ENCODE measurements around the gene CPEB3.

Gene CPEB3

GRCh38 chr10:92164036-92164696, 126.7 kb downstream of the CPEB3 start:
- Histone ChIP-seq H4K20me1 (ENCODE audit: insufficient read depth, low read length) (no peaks in the 10 kb centered on the region), H2AFZ (ENCODE audit: low read length) (no peak overlapping the region), H3K27me3 (ENCODE audit: insufficient read depth, low read length) (no peaks in the 10 kb centered on the region), H3F3A (ENCODE audit: insufficient read depth, low read length) (no peaks in the 10 kb centered on the region), H3K36me3 (ENCODE audit: insufficient read depth, low read length) (peaks cover 11% of the 10 kb centered on the region), H3K27ac (ENCODE audit: low read depth, low read length, poor library complexity, severe bottlenecking) (no peak overlapping the region), H3K9me3 (ENCODE audit: low read length) (no peaks in the 10 kb centered on the region), H3K4me1 (ENCODE audit: insufficient read depth, low read length, severe bottlenecking) (no peaks in the 10 kb centered on the region), H3K4me3 (ENCODE audit: low read depth, low read length, poor library complexity, severe bottlenecking) (no peak overlapping the region), H3K9me2 (ENCODE audit: low read depth, low read length) (no peaks in the 10 kb centered on the region), H3K4me2 (ENCODE audit: low read length) (no peak overlapping the region), H3K79me2 (ENCODE audit: insufficient read depth, low read length) (no peaks in the 10 kb centered on the region), H3K9ac (ENCODE audit: low read length) (no peak overlapping the region)
- TF ChIP-seq EZH2 (IDR thresholded peaks at IDR 0.05; ENCODE audit: borderline replicate concordance, low read length): no peak
- TF ChIP-seq CTCF (IDR thresholded peaks at IDR 0.05; ENCODE audit: low read length): no peak

- Histone ChIP-seq H3K4me1 (ENCODE audit: insufficient read depth, low read length, severe bottlenecking) (no peaks in the 10 kb centered on the region), H3K36me3 (ENCODE audit: insufficient read depth, low read length) (peaks cover 11% of the 10 kb centered on the region), H3K9ac (ENCODE audit: low read length) (no peak overlapping the region), H3F3A (ENCODE audit: insufficient read depth, low read length) (no peaks in the 10 kb centered on the region), H3K79me2 (ENCODE audit: insufficient read depth, low read length) (no peaks in the 10 kb centered on the region), H3K27ac (ENCODE audit: low read depth, low read length, poor library complexity, severe bottlenecking) (no peak overlapping the region), H3K9me2 (ENCODE audit: low read depth, low read length) (no peaks in the 10 kb centered on the region), H4K20me1 (ENCODE audit: insufficient read depth, low read length) (no peaks in the 10 kb centered on the region), H3K27me3 (ENCODE audit: insufficient read depth, low read length) (no peaks in the 10 kb centered on the region), H3K4me2 (ENCODE audit: low read length) (no peak overlapping the region), H3K9me3 (ENCODE audit: low read length) (no peaks in the 10 kb centered on the region), H3K4me3 (ENCODE audit: low read depth, low read length, poor library complexity, severe bottlenecking) (no peak overlapping the region), H2AFZ (ENCODE audit: low read length) (no peak overlapping the region)
- TF ChIP-seq CTCF (IDR thresholded peaks at IDR 0.05; ENCODE audit: low read length) (no peak), EZH2 (IDR thresholded peaks at IDR 0.05; ENCODE audit: borderline replicate concordance, low read length) (no peak)
Observed at GRCh38 chr10:92162541-92162940, 128.3 kb downstream of the CPEB3 start.

GRCh38 chr10:92156874-92157773, 133.8 kb downstream of the CPEB3 start:
- Histone ChIP-seq H3K9me3 (ENCODE audit: low read length) (no peaks in the 10 kb centered on the region), H3K27me3 (ENCODE audit: insufficient read depth, low read length) (no peaks in the 10 kb centered on the region), H3K79me2 (ENCODE audit: insufficient read depth, low read length) (no peaks in the 10 kb centered on the region), H3K9me2 (ENCODE audit: low read depth, low read length) (no peaks in the 10 kb centered on the region), H3K27ac (ENCODE audit: low read depth, low read length, poor library complexity, severe bottlenecking) (no peak overlapping the region), H3K36me3 (ENCODE audit: insufficient read depth, low read length) (no peaks in the 10 kb centered on the region), H3F3A (ENCODE audit: insufficient read depth, low read length) (no peaks in the 10 kb centered on the region), H3K4me3 (ENCODE audit: low read depth, low read length, poor library complexity, severe bottlenecking) (no peak overlapping the region), H4K20me1 (ENCODE audit: insufficient read depth, low read length) (no peaks in the 10 kb centered on the region), H3K4me1 (ENCODE audit: insufficient read depth, low read length, severe bottlenecking) (no peaks in the 10 kb centered on the region), H3K4me2 (ENCODE audit: low read length) (no peak overlapping the region), H3K9ac (ENCODE audit: low read length) (no peak overlapping the region), H2AFZ (ENCODE audit: low read length) (no peak overlapping the region)
- TF ChIP-seq EZH2 (IDR thresholded peaks at IDR 0.05; ENCODE audit: borderline replicate concordance, low read length): no peak
- TF ChIP-seq CTCF (IDR thresholded peaks at IDR 0.05; ENCODE audit: low read length): no peak
